GM18498 (cell line): ENCODE data around the gene PRR15.

ENCODE experiments used
- ATAC-seq: cut with Tn5 transposase; IDR thresholded peaks from one replicate; pipeline ENCODE4 v1.9.1; 2021; ENCODE audit warnings: mild to moderate bottlenecking, moderate library complexity; ENCODE audit not compliant: unreplicated experiment

Gene PRR15

DNA sequence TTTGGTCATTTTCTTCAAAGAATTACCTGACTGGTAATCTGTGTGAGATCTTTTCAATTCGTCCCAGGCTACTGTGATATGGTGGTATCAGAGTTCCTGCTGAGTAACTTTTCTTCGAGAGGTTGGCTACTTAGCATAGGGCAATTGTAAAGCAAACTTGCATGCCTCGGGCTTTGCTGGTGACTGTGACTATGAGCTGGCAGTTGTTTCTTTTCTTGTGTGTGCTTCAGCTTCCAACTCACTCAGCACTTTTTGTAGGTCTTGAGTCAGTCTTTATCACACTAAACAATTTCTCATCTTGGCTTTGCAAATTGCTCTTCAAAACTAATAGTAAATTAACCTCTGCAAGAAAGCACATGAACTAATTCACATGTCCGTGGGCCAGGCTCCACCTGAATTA, 44.3 kb downstream of the PRR15 start:
- no peak for ATAC-seq

DNA sequence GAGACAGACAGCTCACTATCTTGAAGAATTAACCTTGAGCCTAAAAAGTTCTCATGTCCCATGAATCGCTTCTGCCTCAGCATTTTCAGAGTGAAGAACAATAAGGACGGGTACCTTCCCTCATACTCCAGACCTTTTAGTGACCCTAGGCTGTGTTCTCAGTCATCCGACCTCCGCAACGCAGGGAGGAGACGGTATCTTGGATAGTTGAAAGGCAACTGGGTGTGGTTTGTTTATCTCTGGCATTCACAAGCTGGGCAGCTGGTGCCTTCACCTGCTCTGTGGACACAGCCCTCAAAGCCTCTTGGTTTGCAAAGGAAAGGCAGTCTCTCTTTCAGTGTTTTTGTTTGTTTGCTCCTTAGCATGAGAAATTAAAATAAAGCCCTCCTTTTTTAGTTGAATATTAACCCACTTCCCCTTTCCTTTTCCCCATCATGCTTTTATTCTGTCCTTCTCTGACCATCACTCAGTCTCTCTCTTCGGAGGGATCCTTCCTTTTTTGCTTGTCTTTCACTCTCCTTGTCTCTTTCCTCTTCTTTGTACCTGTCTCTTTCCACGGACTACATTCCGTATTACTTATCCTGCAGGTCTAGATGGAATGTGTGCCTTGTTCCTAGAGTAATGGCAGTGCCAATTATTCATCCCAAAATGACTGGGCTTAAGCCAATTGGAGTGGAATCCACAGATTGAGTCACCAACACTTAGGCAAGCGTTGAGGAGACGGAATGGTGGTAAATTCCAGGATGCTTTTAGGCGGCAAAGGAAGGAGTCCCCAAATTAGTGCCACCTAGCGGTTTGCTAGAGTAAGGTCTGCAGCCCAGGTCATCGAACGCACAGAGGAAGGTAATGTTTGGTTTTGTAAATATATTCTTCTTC, 45.8 kb downstream of the PRR15 start:
- ATAC-seq: no peak

DNA sequence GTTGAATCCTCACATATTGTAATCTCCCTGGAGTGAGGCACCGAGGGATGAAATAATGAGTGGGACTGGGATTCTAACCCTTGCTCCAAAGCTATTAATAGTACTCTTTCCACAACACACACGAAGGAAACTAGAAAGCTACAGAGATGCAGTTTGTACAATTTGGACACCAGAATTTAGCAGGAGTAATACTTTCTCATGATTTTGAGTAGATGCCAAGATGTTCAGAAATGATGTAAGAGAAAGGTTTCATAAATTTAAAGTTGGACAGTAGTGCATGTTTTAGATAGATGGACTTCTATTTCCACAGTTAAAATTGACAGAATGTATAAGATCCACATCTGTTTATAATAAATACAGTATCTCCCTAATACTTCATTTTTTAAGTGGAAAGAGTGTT, 46.5 kb downstream of the PRR15 start:
- no peak for ATAC-seq

DNA sequence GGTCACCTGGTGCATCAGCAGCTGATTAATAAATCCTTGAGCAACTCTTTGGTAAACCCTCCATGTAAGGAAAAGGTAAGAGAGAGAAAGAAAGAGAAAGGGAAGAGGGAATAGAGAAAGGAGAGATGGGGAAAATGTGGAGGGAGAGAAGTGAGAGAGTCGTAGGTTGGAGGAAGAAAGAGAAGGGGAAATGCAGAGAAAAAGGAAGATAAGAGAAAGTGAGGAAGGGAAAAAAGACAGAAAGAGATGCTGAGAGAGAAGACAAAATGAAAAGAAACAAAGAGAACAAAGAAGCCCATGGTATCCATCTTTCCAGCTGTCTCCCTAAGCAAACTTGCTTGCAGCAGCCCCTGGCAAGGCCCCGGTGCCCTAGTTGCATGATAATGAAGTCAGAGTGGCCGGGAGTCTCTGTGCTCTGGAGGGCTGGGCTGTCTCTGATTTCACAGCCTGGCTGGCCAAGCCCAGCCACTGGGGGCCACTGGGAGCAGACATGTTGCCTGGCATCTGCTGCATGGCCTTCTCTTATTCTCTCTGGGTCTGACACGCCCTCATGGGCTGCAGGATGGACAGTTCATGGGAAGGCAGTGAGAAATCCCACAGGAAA, 48.4 kb downstream of the PRR15 start:
- no peak for ATAC-seq

DNA sequence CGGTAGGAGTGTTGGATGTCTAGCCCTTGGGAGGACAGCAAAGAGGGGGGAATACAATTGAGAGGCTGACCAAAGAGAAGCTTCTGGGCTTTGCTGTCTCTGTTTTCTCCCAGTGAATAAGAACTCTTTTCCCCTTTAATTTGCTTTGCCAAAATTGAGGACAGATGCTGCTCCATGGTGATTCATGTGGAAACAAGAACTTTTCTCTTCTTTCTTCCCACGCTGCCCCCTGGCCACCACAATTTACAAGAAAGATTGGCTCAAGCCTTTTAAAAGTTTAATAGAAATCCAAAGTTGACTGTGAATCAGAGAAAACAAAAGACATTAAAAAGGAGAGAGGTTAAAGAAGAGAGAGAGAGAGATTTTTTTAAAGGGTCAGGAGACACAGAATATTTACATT, 49.0 kb downstream of the PRR15 start:
- no peak for ATAC-seq

DNA sequence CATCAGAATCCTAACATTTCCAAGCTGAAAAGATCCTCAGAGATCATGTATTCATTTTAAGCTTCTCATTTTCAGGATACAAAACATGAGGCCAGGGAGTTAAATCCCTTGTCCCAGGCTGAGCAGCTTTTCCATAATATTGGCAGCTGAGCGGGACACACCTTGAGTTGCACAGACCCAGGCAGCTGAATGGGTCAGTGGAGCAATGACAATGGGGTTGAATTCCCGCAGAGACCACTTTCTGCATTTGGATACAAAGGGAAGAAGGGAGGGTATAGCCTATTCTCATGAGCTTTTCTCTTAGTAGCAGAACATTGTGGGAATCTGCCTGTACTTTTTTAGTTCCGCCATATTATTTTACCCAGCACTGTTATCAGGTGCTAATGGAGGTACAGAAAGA, 49.5 kb downstream of the PRR15 start:
- ATAC-seq: no peak

DNA sequence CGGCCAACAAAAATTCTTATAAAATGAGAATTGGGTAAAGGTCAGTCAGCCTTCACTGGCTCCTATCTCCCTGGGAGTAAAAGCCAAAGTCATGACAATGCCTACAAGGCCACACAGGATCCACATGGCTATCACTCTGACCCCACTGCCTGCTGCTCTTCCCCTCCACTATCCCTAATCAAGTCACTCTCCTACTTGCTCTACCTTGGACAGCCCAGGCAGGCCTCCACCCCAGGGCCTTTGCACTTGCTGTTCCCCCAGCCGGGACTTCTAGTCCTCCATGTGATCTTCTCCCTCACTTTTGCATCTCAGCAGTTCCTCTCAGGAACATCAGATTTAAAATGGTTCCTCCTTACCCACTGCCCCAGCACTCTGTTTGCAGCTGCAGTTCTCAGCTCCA, 50.6 kb downstream of the PRR15 start:
- ATAC-seq: no peak
